ENCODE results near the gene FARP2. TPM values are rescaled to one million over a fixed set of nuclear protein-coding genes. Genes with fewer than 3 reads are reported as not detected.

Gene FARP2
- total and polyA plus RNA-seq, 2 of the 13 experiments (the other 11 are each of a cell fraction or from before 2014, with no cell fraction given), result 28.0 to 45.4 TPM

- no peak for TF ChIP-seq TERF1 (CRISPR knock-in tag; IDR thresholded peaks at IDR 0.05)
- no peak for TF ChIP-seq CTCF (CRISPR knock-in tag; IDR thresholded peaks at IDR 0.05)
- peak; percentile 71 for TF ChIP-seq SP4 (CRISPR knock-in tag; IDR thresholded peaks at IDR 0.05)
- TF ChIP-seq, protein P1, sequence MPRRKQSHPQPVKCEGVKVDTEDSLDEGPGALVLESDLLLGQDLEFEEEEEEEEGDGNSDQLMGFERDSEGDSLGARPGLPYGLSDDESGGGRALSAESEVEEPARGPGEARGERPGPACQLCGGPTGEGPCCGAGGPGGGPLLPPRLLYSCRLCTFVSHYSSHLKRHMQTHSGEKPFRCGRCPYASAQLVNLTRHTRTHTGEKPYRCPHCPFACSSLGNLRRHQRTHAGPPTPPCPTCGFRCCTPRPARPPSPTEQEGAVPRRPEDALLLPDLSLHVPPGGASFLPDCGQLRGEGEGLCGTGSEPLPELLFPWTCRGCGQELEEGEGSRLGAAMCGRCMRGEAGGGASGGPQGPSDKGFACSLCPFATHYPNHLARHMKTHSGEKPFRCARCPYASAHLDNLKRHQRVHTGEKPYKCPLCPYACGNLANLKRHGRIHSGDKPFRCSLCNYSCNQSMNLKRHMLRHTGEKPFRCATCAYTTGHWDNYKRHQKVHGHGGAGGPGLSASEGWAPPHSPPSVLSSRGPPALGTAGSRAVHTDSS (CRISPR knock-in tag; conservative IDR thresholded peaks at IDR 0.05), result no peak
- TF ChIP-seq SMARCE1 (IDR thresholded peaks at IDR 0.05; ENCODE audit: borderline replicate concordance), result no peak
- no peak for TF ChIP-seq ZNF616 (CRISPR knock-in tag; IDR thresholded peaks at IDR 0.05; ENCODE audit: low read depth)
- TF ChIP-seq YEATS4 (CRISPR knock-in tag; IDR thresholded peaks at IDR 0.05; ENCODE audit: borderline replicate concordance), result peak; percentile 41; the same call in 1 of the 2 replicates
- TF ChIP-seq GATAD1 (CRISPR knock-in tag; IDR thresholded peaks at IDR 0.05), result no peak
- TF ChIP-seq ZNF24 (IDR thresholded peaks at IDR 0.05), result no peak
- no peak; the same call in 1 of the 2 replicates for TF ChIP-seq MXD1 (CRISPR knock-in tag; IDR thresholded peaks at IDR 0.05)
- TF ChIP-seq GTF2F1 (IDR thresholded peaks at IDR 0.05; ENCODE audit: low read length), result no peak
- no peak for TF ChIP-seq RARA (CRISPR knock-in tag; IDR thresholded peaks at IDR 0.05)
- TF ChIP-seq ZNF331 (CRISPR knock-in tag; IDR thresholded peaks at IDR 0.05), result 0 out of 2 replicates have a peak, but pooled peaks have one; percentile 20
- TF ChIP-seq GFI1 (CRISPR knock-in tag; IDR thresholded peaks at IDR 0.05; ENCODE audit: borderline replicate concordance), result no peak
- TF ChIP-seq, protein P2, sequence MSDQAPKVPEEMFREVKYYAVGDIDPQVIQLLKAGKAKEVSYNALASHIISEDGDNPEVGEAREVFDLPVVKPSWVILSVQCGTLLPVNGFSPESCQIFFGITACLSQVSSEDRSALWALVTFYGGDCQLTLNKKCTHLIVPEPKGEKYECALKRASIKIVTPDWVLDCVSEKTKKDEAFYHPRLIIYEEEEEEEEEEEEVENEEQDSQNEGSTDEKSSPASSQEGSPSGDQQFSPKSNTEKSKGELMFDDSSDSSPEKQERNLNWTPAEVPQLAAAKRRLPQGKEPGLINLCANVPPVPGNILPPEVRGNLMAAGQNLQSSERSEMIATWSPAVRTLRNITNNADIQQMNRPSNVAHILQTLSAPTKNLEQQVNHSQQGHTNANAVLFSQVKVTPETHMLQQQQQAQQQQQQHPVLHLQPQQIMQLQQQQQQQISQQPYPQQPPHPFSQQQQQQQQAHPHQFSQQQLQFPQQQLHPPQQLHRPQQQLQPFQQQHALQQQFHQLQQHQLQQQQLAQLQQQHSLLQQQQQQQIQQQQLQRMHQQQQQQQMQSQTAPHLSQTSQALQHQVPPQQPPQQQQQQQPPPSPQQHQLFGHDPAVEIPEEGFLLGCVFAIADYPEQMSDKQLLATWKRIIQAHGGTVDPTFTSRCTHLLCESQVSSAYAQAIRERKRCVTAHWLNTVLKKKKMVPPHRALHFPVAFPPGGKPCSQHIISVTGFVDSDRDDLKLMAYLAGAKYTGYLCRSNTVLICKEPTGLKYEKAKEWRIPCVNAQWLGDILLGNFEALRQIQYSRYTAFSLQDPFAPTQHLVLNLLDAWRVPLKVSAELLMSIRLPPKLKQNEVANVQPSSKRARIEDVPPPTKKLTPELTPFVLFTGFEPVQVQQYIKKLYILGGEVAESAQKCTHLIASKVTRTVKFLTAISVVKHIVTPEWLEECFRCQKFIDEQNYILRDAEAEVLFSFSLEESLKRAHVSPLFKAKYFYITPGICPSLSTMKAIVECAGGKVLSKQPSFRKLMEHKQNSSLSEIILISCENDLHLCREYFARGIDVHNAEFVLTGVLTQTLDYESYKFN (CRISPR knock-in tag; conservative IDR thresholded peaks at IDR 0.05), result no peak
- TF ChIP-seq, protein P3, sequence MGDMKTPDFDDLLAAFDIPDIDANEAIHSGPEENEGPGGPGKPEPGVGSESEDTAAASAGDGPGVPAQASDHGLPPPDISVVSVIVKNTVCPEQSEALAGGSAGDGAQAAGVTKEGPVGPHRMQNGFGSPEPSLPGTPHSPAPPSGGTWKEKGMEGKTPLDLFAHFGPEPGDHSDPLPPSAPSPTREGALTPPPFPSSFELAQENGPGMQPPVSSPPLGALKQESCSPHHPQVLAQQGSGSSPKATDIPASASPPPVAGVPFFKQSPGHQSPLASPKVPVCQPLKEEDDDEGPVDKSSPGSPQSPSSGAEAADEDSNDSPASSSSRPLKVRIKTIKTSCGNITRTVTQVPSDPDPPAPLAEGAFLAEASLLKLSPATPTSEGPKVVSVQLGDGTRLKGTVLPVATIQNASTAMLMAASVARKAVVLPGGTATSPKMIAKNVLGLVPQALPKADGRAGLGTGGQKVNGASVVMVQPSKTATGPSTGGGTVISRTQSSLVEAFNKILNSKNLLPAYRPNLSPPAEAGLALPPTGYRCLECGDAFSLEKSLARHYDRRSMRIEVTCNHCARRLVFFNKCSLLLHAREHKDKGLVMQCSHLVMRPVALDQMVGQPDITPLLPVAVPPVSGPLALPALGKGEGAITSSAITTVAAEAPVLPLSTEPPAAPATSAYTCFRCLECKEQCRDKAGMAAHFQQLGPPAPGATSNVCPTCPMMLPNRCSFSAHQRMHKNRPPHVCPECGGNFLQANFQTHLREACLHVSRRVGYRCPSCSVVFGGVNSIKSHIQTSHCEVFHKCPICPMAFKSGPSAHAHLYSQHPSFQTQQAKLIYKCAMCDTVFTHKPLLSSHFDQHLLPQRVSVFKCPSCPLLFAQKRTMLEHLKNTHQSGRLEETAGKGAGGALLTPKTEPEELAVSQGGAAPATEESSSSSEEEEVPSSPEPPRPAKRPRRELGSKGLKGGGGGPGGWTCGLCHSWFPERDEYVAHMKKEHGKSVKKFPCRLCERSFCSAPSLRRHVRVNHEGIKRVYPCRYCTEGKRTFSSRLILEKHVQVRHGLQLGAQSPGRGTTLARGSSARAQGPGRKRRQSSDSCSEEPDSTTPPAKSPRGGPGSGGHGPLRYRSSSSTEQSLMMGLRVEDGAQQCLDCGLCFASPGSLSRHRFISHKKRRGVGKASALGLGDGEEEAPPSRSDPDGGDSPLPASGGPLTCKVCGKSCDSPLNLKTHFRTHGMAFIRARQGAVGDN (CRISPR knock-in tag; IDR thresholded peaks at IDR 0.05), result peak; percentile 86
These were observed 184.9 kb downstream of the FARP2 start (continued) for GRCh38 chr2:241540771-241541561.

Measured in HepG2 (cell line).